GM19395 (cell line): ENCODE measurements around the gene MAP7.
A peak's percentile ranks its signal among the peaks of the same experiment; 100 is the strongest.

ENCODE experiments used
- ATAC-seq: cut with Tn5 transposase; IDR thresholded peaks from one replicate; pipeline ENCODE4 v1.9.1; 2021; ENCODE audit warnings: mild to moderate bottlenecking, moderate library complexity; ENCODE audit not compliant: unreplicated experiment

The MAP7 gene

DNA sequence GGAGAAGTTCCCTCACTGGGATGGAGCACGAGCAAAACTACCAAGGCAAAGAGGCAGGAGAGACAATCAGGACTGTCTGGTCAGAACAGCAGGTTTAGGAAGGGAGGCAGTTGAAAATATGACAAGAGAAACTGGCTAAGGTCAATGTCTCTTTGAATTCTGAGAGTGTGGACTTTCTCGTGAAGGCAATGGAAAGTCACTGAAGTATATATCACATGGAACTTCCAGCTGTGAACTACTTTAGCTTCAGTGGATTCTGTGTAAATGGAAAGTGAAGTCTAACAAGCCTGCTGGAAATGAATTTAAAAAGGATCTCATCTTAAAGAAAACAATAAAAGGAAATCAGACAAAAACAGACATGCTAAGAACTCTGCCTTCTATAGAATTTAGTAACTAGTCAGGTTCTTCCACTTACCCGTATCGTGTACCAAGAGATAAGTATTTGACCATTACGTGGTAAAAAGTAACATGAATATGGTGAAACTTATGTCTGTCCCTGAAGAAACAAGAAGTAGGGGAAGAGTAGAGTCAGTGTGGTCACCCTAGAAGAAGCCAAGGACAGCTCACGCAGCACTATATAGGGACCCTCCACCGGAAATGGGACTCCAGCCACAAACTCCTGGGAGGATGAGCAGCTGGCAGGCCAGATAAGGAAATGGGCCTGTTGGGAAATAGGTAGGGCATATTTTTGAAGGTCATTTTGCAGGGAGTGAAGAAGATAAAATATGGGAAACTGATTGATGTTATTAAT is 123.4 kb downstream of the MAP7 start:
- ATAC-seq = no peak

DNA sequence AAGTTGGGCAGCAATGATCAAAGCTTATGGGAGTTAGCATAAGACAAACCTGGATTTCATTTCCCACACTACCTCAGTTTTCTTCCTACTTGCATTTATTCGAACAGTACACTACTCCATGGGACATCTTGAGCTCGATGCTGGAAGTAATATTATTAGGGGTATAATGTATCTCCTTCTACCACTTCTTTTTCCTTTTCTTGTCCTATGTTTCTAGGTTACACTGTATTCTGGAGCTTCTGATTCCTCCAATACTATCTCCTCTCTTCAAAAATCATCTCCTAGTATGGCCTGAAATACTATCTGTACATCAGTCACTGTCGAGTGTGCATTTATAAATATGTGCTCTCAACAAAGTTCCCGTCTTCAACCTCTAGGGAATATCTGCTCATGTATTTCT is 124.4 kb downstream of the MAP7 start:
- no peak for ATAC-seq

DNA sequence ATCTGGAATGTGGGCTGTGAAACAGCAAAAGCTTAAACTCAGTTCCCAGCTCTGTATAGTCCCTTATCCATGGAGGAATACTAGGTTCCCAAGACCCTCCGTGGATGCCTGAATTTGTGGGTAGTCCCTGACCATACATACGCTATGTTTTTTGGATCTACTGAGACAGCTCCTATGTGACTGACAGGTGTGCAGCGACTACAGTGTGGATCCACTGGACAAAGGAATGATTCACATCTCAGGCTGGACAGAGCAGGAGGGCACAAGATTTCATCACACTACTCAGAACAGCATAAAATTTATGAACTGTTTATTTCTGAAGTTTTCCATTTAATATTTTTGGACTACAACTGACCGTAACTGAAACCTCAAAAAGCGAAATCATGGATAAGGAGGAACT is 125.3 kb downstream of the MAP7 start:
- no peak for ATAC-seq

DNA sequence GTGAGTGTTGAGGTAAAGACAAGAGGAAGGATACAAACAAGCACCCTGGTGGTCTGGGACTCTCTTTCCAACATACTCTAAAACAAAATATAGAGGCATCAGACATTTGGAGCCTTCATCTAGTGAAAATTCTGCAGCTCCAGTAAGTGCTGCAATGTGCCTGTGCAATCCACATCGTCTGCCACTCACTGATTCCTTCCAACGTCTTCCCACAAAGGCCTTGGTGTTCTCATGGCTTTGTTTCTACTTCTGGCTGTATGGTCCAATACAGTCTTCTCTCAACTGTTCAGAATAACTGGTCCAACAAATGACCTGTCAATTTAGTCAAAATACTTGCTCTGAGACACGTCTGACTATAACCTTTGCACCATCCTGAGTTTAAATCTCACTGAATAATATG is 125.8 kb downstream of the MAP7 start:
- no peak for ATAC-seq

DNA sequence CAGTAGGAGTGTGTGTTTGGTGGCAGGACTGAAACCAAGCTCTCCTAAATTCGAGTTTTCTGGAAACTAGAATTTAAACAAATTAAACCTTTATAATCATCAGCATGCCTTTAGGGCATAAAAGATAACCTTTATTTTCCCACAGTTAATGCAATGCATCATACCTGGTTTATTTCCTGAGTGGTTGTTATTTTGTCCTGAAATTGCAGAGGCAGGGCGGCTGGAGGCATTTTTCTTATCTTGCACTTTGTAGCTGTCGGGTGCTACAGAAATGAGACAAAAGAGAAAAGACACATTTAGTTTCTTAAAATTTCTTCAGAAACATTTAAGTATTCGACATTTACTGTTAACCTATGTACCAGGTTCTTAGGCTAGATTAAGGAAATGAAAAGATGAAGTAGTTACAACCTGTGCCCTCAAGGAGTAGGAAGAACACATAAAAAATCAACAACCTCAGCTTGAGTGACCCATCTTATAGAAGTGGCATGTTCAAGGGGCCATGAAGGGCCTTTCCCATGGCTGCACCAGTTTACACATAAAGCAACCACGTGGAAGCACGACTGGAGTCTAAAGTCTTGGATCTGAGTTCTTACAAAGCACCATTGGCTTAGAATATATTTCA is 128.6 kb downstream of the MAP7 start:
- no peak for ATAC-seq

DNA sequence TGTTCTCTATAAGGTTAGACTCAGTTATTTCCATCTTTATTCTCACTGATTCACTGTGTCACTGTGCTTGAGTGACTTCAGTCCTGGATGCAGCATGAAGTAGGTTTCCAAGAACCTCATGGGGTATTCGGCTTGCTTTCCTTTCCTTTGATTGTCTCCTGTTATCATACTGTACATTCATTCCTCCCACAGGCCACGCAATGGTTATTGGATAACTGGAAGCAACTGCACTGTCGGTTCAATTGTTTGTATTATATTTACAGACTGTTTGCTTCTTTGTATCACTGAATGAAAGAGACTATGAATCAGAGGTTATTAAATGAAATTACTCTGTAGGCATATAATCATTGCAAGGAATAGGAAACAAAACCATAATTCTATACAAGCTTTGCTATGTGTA is 129.4 kb downstream of the MAP7 start:
- ATAC-seq = no peak

DNA sequence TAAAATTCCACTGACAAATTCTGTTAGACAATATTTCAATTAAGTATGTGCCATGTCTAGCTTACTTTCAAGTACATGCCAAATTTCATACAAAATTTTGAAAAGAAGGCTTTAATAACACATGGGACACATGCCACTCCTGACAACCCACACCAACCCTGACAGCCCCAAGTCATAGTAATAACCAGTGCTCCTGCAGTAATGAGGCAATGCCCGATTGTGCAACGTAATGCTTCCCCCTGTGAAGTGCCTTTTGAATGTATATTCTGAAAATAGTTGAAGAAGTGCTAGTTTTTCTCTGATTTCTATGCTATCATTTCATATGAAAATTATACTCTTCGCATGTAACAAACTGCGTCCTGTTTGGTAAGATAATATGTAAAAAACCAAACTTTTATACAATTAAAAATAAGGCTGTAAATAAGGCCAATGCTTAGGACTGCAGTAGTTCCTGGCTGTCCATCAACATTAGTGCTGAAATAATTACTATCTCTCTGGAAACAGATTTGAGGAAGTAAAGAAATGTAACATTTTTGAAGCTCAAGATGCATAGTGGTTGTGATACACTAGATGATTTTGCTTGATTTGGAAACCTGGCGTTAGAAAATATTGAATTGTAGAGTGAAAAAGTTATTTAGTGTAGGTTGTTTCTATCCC is 134.7 kb downstream of the MAP7 start:
- ATAC-seq = no peak

DNA sequence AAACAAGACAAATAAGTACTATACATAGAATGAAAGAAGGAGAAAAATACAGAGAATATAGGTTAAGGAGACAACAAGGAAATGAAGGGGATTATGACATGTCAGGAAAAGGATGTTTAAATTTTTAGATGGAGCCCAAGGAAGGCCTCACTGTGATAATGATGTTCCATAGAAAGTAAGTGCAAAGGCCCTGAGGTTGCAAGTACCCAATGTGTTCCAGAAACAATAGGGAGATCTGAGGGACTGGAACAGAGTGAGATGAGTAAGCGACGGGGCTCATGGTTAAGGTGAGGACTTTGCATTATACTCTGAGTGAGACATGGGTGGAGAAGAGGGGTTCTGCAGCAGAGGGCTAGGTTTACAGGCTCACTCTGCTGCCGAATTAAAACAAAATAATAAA is 137.8 kb downstream of the MAP7 start:
- no peak for ATAC-seq

DNA sequence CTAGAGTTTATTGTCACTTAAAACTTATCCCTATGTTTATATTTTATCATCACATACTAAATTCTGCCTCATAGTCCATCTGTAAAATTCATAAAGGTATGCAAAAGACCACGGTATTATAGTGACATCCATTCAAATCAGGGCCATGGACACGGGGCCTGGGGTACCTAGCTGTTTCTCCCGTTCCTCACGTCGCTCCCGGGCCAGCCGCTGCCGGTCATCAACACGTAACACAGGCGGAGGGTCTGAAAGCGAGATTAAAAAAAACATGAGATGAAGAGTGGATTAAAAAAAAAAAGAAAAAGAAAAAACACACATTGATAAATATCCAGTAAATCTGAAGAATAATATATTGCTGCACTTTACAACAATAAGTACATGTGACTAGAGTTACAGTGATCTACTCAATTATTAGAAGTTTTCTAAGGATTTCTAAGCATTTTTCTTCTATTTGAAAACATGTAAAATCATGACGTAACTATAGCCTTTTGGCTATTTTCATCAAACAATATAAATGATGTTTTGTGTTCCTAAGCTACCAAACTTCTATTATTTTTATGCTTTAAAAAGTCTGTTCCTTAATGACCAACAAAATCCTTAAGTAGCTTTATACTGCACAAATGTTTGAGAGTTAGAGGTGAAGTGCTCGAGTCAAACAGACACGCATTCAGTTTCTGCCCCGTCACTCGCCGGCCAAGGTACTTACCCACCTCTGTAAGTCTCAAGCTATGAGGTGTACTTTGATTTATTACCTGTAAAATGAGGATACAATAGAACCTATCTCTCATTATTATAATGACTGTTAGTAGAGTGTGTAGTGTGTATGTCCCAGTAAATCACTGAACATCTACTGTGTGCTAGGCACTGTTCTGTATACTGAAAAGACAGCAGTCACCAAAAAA is 138.5 kb downstream of the MAP7 start:
- no peak for ATAC-seq

DNA sequence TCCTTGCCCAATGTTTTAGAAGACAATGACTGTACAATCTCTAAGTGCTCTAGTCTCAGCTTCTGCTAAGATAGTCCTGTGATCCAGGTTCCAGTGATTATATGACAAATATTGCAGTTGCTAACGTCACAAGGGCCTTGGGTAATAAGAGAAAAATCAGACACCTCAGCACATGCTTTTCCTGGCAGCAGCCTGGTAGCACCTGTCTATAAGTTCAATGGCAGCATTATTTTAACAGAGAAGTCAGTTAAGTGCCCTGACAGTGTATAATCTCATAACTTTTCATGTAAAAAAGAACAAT is 139.2 kb downstream of the MAP7 start:
- no peak for ATAC-seq

DNA sequence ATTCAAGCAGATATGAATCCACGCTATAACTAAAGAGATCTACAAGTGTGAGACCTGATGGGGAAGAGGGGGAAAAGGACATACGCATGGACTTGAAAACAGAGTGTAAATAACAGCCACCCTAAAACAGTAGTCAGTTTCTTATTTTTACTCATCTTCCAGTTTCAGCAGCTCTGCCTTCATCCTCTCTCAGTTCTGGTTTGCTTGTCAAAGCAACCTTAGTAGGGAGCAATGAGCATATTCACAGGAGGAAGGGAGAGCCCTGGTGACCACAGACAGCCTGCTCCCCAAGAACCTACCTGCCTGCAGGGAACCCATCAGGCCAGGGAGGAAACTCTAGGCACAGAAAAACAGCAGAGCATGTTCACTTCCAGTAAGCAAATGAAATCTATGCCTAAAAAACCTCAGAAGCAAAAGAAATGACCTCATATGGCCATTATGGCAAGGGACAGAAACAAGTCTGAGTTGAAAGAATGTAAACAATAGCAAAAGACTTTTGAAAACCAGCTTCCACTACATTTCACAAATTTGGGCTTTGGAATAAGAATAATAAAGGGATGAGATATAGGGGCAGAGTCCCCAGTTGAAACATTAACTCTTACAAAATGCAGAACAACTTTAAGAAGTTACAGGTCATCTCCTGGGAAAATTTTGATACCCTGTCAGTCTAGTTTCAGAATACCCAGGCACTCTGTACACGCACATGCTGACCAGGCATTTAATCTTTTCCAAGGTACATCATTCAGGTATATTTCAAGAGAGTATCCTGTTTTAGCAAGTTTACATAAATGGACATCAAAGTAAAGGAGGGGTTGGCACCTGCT is 139.8 kb downstream of the MAP7 start:
- peak; percentile 94 for ATAC-seq

DNA sequence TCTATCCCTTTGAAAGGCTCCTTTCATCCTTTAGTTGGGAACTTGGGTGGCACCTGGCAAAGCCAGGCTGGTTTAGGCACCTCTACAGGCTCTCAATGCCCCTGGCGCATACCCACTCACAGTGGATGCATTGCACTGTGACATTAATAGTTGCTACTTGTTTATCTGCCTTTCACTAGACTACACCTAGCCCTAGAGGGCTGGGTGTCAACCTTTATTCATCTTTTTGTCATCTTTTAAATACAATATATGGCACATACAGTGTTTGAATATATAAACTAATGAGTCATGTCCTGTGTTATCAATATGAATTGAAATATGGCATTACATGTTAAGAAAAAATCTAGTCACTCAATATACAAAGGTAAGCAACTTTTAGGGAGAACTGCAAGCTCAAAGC is 140.6 kb downstream of the MAP7 start:
- ATAC-seq = no peak

DNA sequence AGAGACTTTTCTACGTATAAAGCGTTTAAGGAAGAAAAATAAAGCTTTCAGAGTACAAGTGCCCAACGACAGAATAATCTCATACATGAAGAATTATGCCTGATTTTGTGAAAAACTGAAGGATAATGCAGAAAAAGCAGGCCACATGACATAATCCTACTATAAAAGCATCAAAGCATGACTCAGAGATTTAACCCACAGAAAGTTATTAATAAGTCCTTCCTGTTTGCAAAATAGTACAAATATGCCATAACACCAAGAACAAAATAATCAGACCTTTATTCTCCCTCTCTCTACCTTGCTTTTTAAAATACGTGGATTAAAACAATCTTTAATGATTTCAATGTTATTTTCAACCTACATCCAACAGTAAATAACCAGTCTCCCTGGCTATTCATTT is 142.0 kb downstream of the MAP7 start:
- ATAC-seq = no peak

DNA sequence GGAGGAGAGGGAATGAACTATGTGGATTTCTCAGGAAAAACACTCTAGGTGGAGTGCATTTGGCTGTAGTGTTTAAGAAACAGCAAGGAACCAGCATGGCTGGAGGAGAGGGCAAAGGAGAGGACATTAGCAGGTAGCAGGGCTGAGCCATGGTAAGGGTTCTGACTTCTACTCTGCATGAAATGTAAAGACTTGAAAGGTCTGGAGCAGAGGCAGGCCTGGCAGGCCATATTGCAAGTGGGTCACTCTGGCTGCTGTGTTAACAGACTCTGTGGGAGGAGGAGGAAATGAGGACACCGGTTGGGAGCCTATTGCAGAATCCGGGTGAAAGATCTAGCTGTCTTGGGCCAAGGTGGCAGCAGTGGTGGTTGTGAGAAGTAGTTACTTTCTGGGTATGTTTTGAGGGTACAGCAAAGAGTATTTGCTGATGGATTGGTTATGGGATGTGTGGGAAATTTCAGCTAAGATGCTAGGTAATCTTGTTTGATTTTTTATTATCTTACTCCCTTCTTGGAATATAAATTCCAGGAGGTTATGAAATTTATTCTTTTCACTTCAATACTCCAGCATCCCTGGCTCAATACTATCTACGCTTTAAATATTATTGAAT is 144.7 kb downstream of the MAP7 start:
- no peak for ATAC-seq

DNA sequence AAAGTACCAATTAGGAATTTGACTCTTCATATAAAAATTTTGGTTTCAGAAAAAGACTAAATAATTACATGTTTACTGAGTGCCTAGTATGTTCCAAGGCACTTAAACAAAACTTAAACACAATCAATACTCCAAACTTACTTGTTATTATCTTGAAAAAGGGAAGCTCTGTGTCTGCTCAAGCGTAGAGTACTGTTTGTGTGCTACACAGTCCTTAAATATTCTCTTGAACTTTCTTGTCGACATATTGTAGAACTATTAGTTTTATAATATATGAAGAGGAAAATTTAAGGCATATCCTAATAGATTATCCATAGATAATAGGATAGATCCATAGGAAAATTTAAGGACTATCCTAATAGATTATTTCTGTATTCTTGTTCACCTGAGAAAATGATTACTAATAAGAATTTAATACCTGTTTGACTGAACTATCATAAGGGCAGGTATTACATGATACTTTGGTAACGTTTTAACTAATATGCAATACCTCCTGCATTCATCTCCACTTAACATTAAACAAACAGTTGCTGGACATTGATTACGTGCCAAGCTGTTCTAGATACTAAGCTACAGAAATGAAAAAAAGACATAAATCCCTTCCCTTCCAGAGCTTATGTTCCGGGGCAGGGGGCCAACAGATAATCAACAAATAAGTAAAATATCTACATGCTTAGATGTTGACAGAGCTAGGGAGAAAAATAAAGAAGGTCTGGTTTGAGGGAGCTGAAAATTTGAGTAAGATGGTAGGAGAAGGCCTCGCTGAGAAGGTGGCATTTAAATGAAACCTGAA is 145.4 kb downstream of the MAP7 start:
- no peak for ATAC-seq

DNA sequence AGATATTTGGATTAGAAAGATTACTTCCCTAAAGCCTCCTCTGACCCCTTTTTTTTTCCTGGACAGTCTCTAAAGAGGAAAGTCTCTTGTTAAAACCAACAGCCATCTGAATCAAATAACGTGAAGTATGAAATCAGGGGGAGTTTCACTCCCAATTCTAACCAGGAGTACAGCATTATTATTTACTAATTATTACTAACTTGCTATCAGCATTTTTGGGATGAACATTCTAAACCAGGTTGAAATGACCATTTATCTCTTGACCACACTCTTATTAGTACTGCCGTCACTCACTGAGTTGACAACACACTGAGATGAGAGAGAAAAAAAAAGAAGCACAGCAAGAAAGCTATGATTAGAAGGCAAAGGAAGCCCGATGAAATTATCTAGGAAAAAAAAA is 146.2 kb downstream of the MAP7 start:
- no peak for ATAC-seq

DNA sequence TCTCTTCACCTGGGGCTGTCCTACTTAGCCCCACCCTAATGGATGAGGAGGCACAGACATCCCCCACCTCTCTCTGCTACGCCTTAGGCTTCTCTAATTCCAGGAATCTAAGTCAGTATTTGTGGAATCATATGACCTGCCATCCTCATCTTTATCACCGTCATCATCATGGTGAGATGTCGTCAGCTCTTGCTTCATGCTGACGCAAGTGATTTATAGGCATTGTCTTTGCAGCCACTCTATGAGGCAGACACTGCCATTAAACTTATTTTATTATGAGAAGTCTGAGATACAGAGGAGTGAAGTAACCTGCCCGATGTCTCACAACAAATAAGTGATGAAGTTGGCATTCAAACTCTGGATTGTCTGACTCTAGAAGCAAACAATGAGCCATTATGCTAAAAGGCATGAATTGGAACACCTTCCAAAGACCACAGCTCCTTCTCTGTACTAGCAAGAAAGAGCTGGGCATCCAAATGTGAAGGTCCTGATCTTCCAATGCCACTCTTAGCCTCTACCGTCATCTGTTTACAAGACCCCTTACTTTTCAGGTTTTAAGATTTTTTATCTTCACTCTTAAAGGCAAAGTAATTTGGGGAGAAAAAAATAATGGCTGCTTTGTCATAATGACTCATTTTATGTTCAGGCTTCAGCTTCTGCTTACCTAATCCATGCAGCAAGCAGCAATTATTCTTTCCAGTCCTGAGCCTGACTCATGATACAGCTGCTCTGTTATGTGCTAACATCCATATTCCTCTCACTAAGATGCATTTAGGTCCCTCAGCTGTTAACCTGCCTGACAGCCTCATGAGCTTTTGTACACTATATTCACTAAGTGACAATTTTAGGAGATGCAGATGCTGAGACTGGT is 146.9 kb downstream of the MAP7 start:
- ATAC-seq = no peak

DNA sequence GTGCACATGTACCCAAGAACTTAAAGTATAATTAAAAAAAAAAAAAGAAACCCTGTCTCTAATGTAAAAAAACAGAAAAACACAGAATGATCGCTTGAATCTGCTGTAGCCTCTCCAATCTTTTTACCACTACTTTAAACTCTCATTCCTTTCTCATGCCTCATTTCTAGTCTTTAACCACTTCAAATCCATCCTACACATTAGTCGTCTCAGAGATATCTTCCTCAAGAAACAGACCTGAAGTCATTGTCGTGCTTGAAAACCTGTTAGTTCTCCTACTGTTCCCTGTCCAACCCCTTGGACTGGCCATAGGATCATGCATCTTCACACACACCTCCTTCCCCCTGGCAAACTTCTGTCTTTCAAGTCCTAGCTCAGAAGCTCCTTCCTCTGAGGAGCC is 148.5 kb downstream of the MAP7 start:
- no peak for ATAC-seq
